ENCODE data around the gene AGO1.

DNA sequence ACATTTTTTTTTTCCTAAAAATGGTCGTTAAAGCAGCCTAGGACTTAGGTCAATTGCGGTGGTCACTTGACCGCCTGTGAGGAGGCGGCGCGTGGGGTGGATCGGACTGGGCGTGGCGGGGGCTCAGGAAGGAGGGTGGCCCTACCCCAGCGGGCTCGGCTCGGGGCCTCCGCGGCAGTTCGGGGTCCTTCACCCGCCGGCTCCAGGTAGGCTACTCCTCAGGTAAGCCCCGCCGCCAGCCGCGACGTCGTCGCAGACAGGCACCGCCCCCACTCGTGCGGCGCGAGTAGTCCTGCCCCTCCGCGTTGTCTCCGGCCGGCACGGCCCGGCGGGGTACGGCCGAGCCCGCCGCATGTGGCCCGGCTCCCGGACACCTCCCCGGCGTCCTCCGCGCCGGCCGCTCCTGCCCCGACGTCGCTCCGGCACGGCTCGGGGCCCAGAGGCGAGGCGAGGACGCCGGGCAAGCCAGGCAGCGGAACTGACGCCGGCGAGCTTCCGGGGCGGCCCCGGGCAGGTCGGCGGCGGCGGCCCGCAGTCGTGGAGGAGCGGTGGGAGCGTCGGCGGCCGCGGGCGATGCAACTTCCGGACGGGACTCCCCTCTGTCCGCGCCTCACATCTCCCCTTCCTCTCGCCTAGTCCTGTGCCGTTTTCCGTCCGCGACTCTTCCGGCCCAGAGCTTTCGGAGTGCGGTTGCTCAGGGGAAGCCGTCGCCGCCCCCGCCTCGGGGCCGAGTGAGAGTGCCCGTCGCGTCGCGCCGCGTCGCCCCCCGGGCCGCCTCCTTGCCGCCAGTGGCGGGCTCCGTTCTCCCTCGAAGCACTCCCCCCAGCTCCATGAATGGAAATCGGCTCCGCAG lies 47.8 kb downstream of the AGO1 start, which contains the start of gene AGO3:
- TF ChIP-seq CTCF (IDR thresholded peaks at IDR 0.05; ENCODE audit: poor library complexity): no peak
- TF ChIP-seq EZH2phosphoT487 (IDR thresholded peaks at IDR 0.05; ENCODE audit: low read depth, severe bottlenecking, unreplicated experiment): no peak
